ENCODE measurements around the gene B4GALT1. TPM values are rescaled to one million over a fixed set of nuclear protein-coding genes. Genes with fewer than 3 reads are reported as not detected.
A peak's percentile ranks its signal among the peaks of the same experiment; 100 is the strongest.

Gene B4GALT1
- total and polyA plus RNA-seq, 3 experiments from 2014 or later = 38.0 to 41.6 (median 38.3) TPM

DNA sequence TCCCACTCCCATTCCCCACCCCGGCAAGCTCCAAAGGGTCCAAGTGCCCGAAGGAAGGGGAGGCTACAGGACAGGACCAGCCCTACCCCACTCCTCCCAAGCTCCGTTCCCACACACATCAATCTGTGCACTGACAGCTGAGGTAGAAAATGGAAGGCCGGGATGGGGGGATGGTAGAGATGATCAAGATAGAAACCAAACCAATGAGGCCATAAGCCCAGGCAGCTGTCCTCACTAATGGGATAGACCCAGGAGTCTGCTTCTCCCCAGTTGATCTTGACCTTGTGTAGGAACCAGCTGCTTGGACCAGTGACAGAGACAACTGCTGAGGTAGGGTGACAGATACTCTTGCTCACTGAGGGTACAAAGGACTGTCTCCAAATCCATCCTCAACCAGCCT, 38.6 kb downstream of the B4GALT1 start:
- peak overlapping the region; percentile 19 to 88 (median 80) for H3K27ac Mint-ChIP-seq
- H3K4me3 ChIP-seq (ENCODE audit: low read length) = no peak overlapping the region
- ChIA-PET POLR2A (no interaction called here), CTCF (interaction anchor here (1.9 kb wide), 1 partner anchor 42 kb away, joined by 4 read pairs; no protein-coding TSS in a partner anchor)
- H3K36me3 Mint-ChIP-seq = peaks cover 29 to 93% (median 39%) of the 10 kb centered on the region in 3 donors
- peaks cover 31% of the 10 kb centered on the region for H3K4me1 ChIP-seq (ENCODE audit: insufficient read depth, low read length)
- H3K27ac ChIP-seq (ENCODE audit: low read depth, low read length) = no peak overlapping the region
- peaks cover 0 to 8% of the 10 kb centered on the region in 2 donors for H3K27me3 Mint-ChIP-seq
- peaks cover 74 to 84% (median 76%) of the 10 kb centered on the region in 3 donors for H3K4me1 Mint-ChIP-seq
- H3K4me3 Mint-ChIP-seq = peak overlapping the region in 2 of 7 donors; percentile 26 to 38
- H3K9me3 ChIP-seq (ENCODE audit: low read length) = no peaks in the 10 kb centered on the region
- no peaks in the 10 kb centered on the region for H3K9me3 Mint-ChIP-seq
- DNase-seq = no peak
- H3K36me3 ChIP-seq (ENCODE audit: insufficient read depth, low read length) = peaks cover 44% of the 10 kb centered on the region
- no peaks in the 10 kb centered on the region for H3K27me3 ChIP-seq (ENCODE audit: insufficient read depth, low read length, poor library complexity, severe bottlenecking)

DNA sequence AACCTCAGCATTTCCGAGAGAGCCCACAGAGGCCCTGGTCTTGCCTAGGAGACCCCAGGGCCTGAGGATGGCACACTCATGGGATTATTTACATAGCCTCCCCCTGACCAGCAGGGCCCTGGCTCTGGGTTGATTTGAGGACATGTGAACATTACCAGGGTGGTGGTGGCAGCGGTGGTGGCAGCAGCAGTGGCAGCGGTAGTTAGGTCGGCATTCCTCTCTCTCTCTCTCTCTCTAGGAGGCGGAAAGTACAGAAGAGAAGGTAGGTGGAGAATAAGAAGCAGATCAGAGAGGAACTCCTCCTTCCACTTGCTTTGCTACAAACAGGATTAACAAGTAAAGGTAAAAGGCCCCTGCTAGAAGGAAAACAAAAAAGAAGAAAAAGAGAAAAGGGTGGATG, 39.3 kb downstream of the B4GALT1 start:
- H3K27me3 ChIP-seq (ENCODE audit: insufficient read depth, low read length, poor library complexity, severe bottlenecking) = no peaks in the 10 kb centered on the region
- no peak for DNase-seq
- peaks cover 38% of the 10 kb centered on the region for H3K36me3 ChIP-seq (ENCODE audit: insufficient read depth, low read length)
- no peak overlapping the region for H3K4me3 ChIP-seq (ENCODE audit: low read length)
- no peaks in the 10 kb centered on the region for H3K9me3 Mint-ChIP-seq
- POLR2A ChIA-PET = interaction anchor here (1.0 kb wide), 1 partner anchor 14 kb away, joined by 5 read pairs; no protein-coding TSS in a partner anchor
- H3K4me1 Mint-ChIP-seq = peaks cover 74 to 85% (median 81%) of the 10 kb centered on the region in 3 donors
- H3K36me3 Mint-ChIP-seq = peaks cover 26 to 90% (median 39%) of the 10 kb centered on the region in 3 donors
- H3K27ac Mint-ChIP-seq = peak overlapping the region in 6 of 8 donors; percentile 23 to 85 (median 74)
- H3K4me1 ChIP-seq (ENCODE audit: insufficient read depth, low read length) = peaks cover 31% of the 10 kb centered on the region
- no peak overlapping the region for H3K27ac ChIP-seq (ENCODE audit: low read depth, low read length)
- peaks cover 0 to 8% of the 10 kb centered on the region in 2 donors for H3K27me3 Mint-ChIP-seq
- no peaks in the 10 kb centered on the region for H3K9me3 ChIP-seq (ENCODE audit: low read length)
- H3K4me3 Mint-ChIP-seq = no peak overlapping the region
- CTCF ChIA-PET = interaction anchor here (1.9 kb wide), 1 partner anchor 9 kb away, joined by 4 read pairs; no protein-coding TSS in a partner anchor

DNA sequence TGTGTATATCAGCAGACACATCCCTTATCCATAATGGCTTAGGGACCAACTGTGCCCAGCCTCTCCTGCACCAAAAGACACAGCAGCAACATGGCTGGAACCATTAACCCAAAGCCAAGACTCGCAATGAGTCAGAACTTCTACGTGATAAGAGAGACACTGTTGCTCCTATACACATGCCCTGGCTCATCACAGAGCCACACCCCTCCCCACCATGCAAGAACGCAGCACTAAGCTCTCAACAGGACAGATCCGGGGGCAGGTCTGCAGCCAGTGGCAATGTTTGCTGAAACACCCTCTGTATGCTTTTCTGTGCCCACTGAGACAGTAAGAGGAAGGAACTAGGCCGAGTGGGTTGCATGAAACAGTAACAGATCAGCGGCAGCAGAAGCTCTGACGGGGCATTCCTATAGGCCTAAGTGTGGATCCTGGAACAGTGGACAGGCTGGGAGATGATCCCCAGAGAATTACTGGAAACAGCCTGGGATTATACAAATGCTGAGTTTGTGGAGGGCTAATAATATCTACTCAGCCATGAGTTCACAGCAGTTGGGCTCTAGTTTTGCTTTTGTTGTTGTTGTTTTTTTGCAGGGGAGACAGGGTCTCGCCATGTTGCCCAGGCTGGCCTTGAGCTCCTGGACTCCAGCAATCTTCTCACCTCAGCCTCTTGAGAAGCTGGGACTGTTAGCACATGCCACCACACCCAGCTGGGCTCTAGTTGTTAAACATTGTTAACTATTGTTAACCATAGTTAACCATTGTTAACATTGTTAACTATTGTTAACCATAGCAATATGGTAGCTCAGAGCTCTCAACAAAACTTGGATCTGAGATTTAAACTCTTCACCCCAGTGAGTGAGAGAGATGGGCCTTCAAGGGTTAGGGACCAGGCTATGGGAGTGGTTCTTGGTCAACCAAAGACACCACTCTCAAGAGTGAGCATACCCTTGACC, 41.0 kb downstream of the B4GALT1 start:
- peak overlapping the region; percentile 35 to 89 (median 68) for H3K27ac Mint-ChIP-seq
- DNase-seq = no peak
- peaks cover 35% of the 10 kb centered on the region for H3K36me3 ChIP-seq (ENCODE audit: insufficient read depth, low read length)
- H3K27me3 Mint-ChIP-seq = peaks cover 0 to 3% of the 10 kb centered on the region in 2 donors
- ChIA-PET CTCF (interaction anchor here (0.7 to 1.9 kb wide), 4 partner anchors 11 to 100 kb away, joined by 3 to 6 read pairs (median 5); no protein-coding TSS in a partner anchor), POLR2A (no interaction called here)
- no peak overlapping the region for H3K4me3 ChIP-seq (ENCODE audit: low read length)
- no peaks in the 10 kb centered on the region for H3K9me3 ChIP-seq (ENCODE audit: low read length)
- H3K4me1 Mint-ChIP-seq = peaks cover 70 to 78% (median 74%) of the 10 kb centered on the region in 3 donors
- H3K4me1 ChIP-seq (ENCODE audit: insufficient read depth, low read length) = peaks cover 19% of the 10 kb centered on the region
- peaks cover 26 to 85% (median 29%) of the 10 kb centered on the region in 3 donors for H3K36me3 Mint-ChIP-seq
- no peaks in the 10 kb centered on the region for H3K27me3 ChIP-seq (ENCODE audit: insufficient read depth, low read length, poor library complexity, severe bottlenecking)
- H3K9me3 Mint-ChIP-seq = no peaks in the 10 kb centered on the region
- no peak overlapping the region for H3K27ac ChIP-seq (ENCODE audit: low read depth, low read length)
- H3K4me3 Mint-ChIP-seq = peak overlapping the region in 1 of 7 donors; percentile 35

DNA sequence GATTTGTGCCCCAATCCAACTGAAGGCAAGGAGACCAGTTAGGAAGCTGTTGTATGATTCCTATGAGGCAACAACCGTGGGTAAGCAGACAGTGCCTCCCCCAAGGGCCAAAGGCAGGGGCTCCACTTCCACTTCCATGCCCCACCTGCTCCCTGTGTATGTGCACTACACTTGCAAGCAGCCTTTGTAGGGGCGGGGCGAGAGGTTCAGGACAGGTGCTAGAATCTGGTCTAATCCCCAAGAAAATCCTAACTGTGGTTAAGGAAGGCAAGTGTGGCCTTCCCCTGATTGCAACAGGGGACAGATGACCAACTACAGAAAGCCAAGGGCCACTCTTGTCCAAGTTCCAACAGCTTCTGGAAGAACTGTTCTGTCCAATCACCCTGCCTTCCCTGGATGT, 41.7 kb downstream of the B4GALT1 start:
- Mint-ChIP-seq H3K36me3 (peaks cover 27 to 84% (median 29%) of the 10 kb centered on the region in 3 donors), H3K9me3 (no peaks in the 10 kb centered on the region)

DNA sequence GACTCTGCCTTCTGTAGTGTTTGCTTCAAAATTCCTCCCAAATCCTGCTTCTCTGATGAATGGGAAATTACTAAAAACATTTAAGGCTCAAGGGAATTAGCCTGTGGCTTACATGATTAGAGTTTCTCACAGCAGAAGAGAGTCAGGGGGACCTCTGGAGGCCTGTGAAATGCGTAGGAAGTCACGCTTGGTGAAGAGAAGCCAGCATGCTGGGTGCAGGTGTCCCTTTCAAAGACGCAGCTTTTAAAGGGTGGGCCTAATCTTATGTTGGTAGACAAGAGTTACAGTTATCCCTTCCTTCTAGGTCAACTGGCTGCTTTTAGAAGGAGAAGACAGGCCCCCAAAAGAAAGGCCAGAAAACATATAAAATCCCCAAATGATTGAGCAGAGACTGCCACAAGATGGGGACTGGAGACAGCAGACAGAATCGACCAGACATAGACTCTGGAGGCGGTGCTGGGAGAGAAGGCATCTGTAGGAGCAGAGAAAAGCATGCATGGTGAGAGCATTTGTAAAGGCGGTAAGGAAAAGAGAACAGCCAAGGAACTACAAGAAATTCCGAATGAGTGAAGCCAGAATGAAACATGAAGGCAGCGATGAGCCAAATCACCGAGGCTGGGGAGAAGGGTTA, 42.3 kb downstream of the B4GALT1 start:
- Histone ChIP-seq H3K4me1 (ENCODE audit: insufficient read depth, low read length) (peaks cover 7% of the 10 kb centered on the region), H3K27me3 (ENCODE audit: insufficient read depth, low read length, poor library complexity, severe bottlenecking) (no peaks in the 10 kb centered on the region), H3K9me3 (ENCODE audit: low read length) (no peaks in the 10 kb centered on the region), H3K27ac (ENCODE audit: low read depth, low read length) (no peak overlapping the region), H3K36me3 (ENCODE audit: insufficient read depth, low read length) (peaks cover 31% of the 10 kb centered on the region), H3K4me3 (ENCODE audit: low read length) (no peak overlapping the region)
- ChIA-PET POLR2A (no interaction called here), CTCF (no interaction called here)
- Mint-ChIP-seq H3K4me1 (peaks cover 69 to 76% (median 72%) of the 10 kb centered on the region in 3 donors), H3K27ac (peak overlapping the region; percentile 12 to 86 (median 82)), H3K36me3 (peaks cover 23 to 84% (median 30%) of the 10 kb centered on the region in 3 donors), H3K9me3 (no peaks in the 10 kb centered on the region), H3K27me3 (peaks cover 0 to 3% of the 10 kb centered on the region in 2 donors), H3K4me3 (peak overlapping the region in 1 of 7 donors; percentile 52)
- DNase-seq = no peak

More for the DNA sequence above, 41.7 kb downstream of the B4GALT1 start:
- DNase-seq = no peak
- Histone ChIP-seq H3K4me3 (ENCODE audit: low read length) (no peak overlapping the region), H3K36me3 (ENCODE audit: insufficient read depth, low read length) (peaks cover 35% of the 10 kb centered on the region), H3K27me3 (ENCODE audit: insufficient read depth, low read length, poor library complexity, severe bottlenecking) (no peaks in the 10 kb centered on the region), H3K9me3 (ENCODE audit: low read length) (no peaks in the 10 kb centered on the region), H3K27ac (ENCODE audit: low read depth, low read length) (no peak overlapping the region), H3K4me1 (ENCODE audit: insufficient read depth, low read length) (peaks cover 13% of the 10 kb centered on the region)
- Mint-ChIP-seq H3K27ac (peak overlapping the region in 7 of 8 donors; percentile 12 to 86 (median 84)), H3K27me3 (peaks cover 0 to 3% of the 10 kb centered on the region in 2 donors), H3K4me3 (no peak overlapping the region), H3K4me1 (peaks cover 69 to 78% (median 74%) of the 10 kb centered on the region in 3 donors)
- CTCF ChIA-PET = interaction anchor here (1.5 kb wide), 1 partner anchor 101 kb away, joined by 6 read pairs; no protein-coding TSS in a partner anchor
- POLR2A ChIA-PET = no interaction called here

DNA sequence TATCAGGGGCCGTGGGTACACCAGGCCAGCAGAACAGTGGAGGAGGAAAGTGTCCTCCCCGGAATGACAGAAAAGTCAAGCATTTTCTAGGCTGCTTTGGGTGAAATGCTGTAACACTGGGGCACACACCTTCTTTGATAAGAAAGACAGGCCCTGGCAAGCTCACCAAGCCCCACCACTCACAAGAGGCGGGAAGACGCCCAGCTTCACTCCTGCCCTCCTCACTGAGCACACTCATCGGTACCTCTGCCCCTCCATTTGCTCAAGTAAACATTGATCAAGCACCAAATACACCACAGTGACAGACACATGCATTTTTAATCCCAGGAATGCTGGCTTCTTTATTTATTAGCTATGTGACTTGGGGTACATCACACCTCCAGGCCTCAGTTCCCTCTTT, 43.1 kb downstream of the B4GALT1 start:
- no peaks in the 10 kb centered on the region for H3K9me3 ChIP-seq (ENCODE audit: low read length)
- DNase-seq = no peak
- H3K27ac ChIP-seq (ENCODE audit: low read depth, low read length) = no peak overlapping the region
- peaks cover 64 to 73% (median 73%) of the 10 kb centered on the region in 3 donors for H3K4me1 Mint-ChIP-seq
- ChIA-PET POLR2A (no interaction called here), CTCF (no interaction called here)
- no peak overlapping the region for H3K4me3 ChIP-seq (ENCODE audit: low read length)
- H3K36me3 ChIP-seq (ENCODE audit: insufficient read depth, low read length) = peaks cover 23% of the 10 kb centered on the region
- H3K36me3 Mint-ChIP-seq = peaks cover 18 to 83% (median 29%) of the 10 kb centered on the region in 3 donors
- H3K27ac Mint-ChIP-seq = peak overlapping the region in 4 of 8 donors; percentile 60 to 95 (median 82)
- H3K27me3 Mint-ChIP-seq = peaks cover 0 to 3% of the 10 kb centered on the region in 2 donors
- H3K9me3 Mint-ChIP-seq = no peaks in the 10 kb centered on the region
- no peak overlapping the region for H3K4me3 Mint-ChIP-seq
- no peaks in the 10 kb centered on the region for H3K4me1 ChIP-seq (ENCODE audit: insufficient read depth, low read length)
- H3K27me3 ChIP-seq (ENCODE audit: insufficient read depth, low read length, poor library complexity, severe bottlenecking) = no peaks in the 10 kb centered on the region

DNA sequence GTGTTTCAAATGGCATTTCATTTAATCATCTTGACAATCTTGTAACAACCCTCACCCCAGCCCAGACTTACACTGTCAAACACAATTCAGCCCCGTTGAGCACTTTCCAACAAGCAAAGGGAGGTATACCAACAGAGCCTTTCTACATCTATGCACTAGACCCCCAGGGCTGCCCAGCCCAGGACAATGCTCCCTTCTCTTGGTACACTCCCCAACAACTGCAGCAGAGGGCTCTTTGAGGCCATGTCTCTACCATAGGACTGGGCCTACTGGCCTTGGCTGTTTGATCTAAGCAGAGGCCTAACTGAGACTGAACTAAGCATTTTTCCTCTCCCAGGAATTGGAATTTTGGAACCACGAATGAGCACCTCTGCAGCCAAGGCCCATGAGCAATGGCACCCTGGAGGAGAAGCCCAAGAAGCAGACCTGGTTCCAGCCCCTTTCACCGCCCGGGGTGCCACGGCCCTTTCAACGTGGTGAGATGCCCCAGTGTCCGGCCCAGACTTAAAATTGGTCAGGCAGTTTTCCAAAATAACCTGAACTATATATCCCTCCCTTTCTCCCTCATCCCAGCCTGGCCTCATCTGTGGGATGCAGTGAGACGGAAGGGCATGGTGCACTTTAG, 43.6 kb downstream of the B4GALT1 start:
- POLR2A ChIA-PET = no interaction called here
- peaks cover 20% of the 10 kb centered on the region for H3K36me3 ChIP-seq (ENCODE audit: insufficient read depth, low read length)
- peak overlapping the region in 6 of 8 donors; percentile 38 to 95 (median 70) for H3K27ac Mint-ChIP-seq

More for the DNA sequence above, 43.6 kb downstream of the B4GALT1 start:
- Histone ChIP-seq H3K27me3 (ENCODE audit: insufficient read depth, low read length, poor library complexity, severe bottlenecking) (no peaks in the 10 kb centered on the region), H3K27ac (ENCODE audit: low read depth, low read length) (no peak overlapping the region), H3K9me3 (ENCODE audit: low read length) (no peaks in the 10 kb centered on the region), H3K4me3 (ENCODE audit: low read length) (no peak overlapping the region), H3K4me1 (ENCODE audit: insufficient read depth, low read length) (no peaks in the 10 kb centered on the region)
- no peaks in the 10 kb centered on the region for H3K9me3 Mint-ChIP-seq
- peaks cover 61 to 71% (median 69%) of the 10 kb centered on the region in 3 donors for H3K4me1 Mint-ChIP-seq
- no peak for DNase-seq
- CTCF ChIA-PET = no interaction called here
- peak overlapping the region in 1 of 7 donors; percentile 23 for H3K4me3 Mint-ChIP-seq
- peaks cover 0 to 3% of the 10 kb centered on the region in 2 donors for H3K27me3 Mint-ChIP-seq
- peaks cover 18 to 80% (median 29%) of the 10 kb centered on the region in 3 donors for H3K36me3 Mint-ChIP-seq
